HG03066 (cell line): Measurements from ENCODE around the gene HMCN2.
"Not testable (repeated sequence)": the region's sequence is repeated elsewhere in the genome, so short reads cannot be mapped to it uniquely, and the experiment has no call there.

Experiments
- ATAC-seq: cut with Tn5 transposase; IDR thresholded peaks from one replicate; pipeline ENCODE4 v1.9.1; 2021; ENCODE audit warnings: low read depth; ENCODE audit not compliant: unreplicated experiment

HMCN2 gene

DNA sequence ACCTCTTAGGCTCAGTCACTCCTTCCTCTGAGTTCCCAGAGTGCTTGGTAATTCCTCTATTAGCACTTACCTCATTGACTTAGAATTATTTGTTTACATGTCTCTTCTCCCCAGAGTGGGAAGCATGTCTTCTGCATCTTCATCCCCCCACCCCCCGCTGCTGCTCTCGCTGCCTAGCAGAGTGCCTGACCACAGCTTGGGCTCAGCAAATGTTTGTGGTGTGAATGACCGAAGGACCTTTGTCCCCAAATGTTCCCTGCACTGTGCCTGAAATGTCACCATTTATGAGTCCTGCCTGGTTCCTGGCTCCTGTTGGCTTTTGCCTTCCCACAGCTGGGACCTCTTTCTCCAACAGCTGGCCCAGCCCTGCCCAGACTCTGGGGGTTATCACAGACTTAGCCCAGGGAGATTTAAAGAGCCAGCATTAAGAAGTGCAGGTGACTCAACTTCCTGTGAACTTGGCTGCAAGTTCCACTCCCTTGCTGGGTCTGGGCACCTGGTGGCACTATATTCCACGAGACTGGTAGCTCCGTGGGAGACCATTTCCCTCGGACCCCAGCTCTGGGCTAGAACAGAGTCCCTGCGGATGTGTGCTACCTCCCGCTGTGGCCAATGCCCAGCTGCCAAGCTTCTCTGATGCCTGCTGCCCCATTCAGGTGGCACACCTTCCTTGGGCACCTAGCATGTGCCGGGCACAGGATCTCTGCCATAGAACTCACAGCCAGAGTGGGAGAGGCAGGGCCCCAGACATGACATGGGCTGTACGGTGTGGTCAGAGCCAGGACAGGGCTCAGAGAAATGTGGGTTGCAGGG is 1.8 kb upstream of the HMCN2 start:
- no peak for ATAC-seq

GRCh38 chr9:130264414-130265350 is 878 bp upstream of the HMCN2 start:
- no peak for ATAC-seq

DNA sequence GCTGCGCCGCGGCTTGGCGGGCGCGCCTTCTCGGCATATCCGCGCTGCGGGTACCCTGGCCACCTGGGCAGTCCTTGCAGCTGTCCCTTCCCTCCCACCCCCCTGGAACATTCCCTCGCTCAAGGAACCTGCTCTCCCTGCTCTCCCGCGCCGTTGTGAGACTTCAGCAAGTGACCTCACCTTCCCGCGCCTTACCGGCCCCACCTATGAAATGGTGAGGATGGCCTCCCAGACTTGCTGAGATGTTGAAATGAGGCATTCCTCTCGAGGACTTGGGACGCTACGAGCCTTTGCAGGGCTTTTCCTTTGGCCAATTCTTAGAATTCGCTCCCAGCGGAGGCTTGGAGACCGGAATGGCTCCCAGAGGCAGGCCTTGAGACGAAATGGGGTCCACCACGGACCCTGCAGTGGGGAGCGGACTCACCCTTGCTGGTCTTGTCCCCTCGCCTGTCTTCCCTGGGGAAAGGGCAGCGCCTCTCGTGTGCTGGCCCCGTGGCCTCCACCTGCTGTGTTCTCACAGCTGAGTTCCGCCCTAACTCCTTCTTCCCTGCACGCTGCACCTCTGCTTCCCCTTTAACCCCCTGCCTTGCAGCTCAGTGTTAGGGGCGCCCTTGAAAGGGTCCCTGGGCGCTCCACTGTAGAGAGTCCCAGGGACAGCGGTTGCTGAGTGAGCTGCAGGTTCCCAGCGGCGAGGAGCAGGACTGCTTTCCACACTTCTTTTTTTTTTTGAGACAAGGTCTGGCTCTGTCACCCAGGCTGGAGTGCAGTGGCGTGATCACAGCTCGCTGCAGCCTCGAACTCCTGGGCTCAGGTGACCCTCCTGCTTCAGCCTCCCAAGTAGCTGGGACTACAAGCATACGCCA is 907 bp downstream of the HMCN2 start:
- no peak for ATAC-seq

DNA sequence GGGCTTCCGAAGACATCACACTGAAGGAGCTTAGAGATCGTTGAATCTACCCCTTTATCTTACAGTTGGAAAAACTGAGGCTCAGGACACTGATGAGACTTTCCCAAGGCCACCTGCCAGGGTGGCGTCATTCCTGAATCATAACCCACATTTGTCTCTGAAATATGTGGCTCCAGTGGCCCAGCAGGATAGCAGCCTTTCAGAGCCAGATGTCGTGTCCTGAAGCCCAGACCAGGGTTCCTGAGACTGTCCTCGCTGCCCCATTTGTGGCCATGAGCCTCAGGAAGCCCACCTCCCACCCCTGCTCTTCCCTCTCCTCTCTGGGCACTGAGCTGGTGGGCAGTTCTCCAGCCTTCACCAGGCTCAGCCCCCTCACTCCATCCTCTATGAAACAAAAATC is 2.4 kb downstream of the HMCN2 start:
- ATAC-seq: no peak

- ATAC-seq: no peak
Measured at GRCh38 chr9:130268521-130269211, 3.1 kb downstream of the HMCN2 start.

GRCh38 chr9:130271473-130271872 is 5.9 kb downstream of the HMCN2 start:
- no peak for ATAC-seq

DNA sequence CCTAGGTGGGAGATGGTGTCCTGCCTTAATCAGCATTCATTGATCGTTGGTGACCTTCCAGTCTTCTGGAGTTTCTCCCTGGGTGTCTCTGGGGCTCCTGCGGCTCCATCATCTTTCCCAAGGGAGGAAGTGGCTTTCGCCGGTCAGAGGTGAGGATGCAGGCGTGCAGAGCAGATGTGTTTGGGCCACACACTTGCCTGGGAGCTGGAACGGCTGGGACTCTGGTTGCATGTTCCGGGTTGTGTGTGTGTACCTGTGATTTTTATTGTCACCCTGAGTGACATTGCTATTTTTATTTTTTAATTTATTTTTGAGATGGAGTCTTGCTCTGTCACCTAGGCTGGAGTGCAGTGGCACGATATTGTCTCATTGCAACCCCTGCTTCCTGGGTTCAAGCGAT is 9.6 kb downstream of the HMCN2 start:
- ATAC-seq: no peak

GRCh38 chr9:130276121-130276520 is 10.6 kb downstream of the HMCN2 start:
- ATAC-seq: no peak

GRCh38 chr9:130276955-130277354 is 11.4 kb downstream of the HMCN2 start:
- no peak for ATAC-seq

DNA sequence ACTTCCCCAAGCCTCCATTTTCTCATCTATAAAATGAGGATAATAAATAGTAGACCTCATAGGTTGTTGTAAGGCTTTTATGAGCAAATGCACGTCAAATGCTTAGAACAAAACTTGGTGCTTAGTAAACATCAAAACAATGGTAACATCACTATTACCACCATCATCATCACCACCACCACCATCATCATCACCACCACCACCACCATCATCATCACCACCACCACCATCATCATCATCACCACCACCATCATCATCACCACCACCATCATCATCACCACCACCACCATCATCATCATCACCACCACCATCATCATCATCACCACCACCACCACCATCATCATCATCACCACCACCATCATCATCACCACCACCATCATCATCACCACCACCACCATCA is 12.0 kb downstream of the HMCN2 start:
- not testable (repeated sequence) for ATAC-seq

DNA sequence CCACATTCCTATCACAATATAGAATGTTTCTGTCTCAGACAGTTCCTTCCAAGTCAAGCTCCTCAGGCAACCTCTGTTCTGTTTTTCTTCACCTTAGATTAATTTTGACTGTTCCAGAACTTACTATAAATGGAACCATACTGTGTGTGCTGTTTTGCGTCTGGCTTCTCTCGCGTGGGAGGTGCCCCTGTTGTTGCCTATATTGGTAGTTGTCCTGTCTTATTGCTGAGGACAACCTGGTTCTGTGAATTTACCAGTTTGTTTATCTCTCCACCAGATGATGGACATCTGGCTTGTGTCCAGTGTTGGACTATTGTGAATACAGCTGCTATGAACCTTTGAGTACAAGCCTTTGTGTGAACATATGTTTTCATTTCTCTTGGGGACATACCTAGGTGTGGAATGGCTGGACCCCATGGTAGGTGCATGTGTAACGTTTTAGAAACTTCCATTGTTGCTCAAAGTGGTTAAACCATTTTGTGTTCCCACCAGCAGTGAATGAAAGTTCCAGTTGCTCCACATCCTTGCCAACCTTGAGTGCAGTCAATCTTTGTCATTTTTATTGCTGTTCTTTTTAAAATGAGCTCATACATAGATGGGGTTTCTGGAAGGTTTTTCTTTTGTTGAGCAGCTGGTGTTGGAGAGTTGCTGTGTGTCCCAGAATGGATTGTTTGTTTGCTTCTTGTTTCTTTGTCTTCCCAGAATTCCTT is 18.1 kb downstream of the HMCN2 start:
- no peak for ATAC-seq

- no peak for ATAC-seq
Measured at GRCh38 chr9:130284249-130284625, 18.7 kb downstream of the HMCN2 start.

DNA sequence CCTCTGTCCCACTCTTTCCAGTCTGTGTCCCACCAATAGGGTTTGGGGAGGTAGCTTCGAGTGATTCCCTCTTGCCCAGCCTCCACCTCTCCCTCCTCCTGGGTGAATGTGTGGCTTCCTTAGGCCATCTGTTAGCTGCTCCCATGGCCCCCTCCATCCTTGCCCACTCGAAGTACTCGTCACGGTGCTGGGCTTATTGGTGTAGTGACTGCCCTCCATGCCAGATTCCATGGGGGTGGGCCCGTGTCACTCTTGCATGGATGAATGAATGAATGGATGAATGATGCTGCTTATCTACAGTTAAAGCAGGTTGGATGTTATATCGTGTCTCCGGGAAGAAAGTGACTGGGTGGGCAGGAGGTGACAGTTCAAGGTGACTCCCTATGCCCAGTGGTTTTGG is 19.1 kb downstream of the HMCN2 start:
- ATAC-seq: no peak

- no peak for ATAC-seq
Measured at GRCh38 chr9:130285271-130285670, 19.7 kb downstream of the HMCN2 start.

- ATAC-seq: no peak
Measured at GRCh38 chr9:130286072-130286770, 20.7 kb downstream of the HMCN2 start.

GRCh38 chr9:130286781-130287428 is 21.3 kb downstream of the HMCN2 start:
- ATAC-seq: no peak

GRCh38 chr9:130287736-130288135 is 22.2 kb downstream of the HMCN2 start:
- no peak for ATAC-seq

GRCh38 chr9:130288393-130288792 is 22.8 kb downstream of the HMCN2 start:
- ATAC-seq: no peak
